Body of pancreas (tissue), 4 donors: Measurements from ENCODE around the gene ANKRD10. TPM values are rescaled to one million over a fixed set of nuclear protein-coding genes. Genes with fewer than 3 reads are reported as not detected.
"Not testable (repeated sequence)": the region's sequence is repeated elsewhere in the genome, so short reads cannot be mapped to it uniquely, and the experiment has no call there.

Source experiments
- ATAC-seq: fragments of 150-250 bp; one replicate; pipeline ENCODE4 v1.9.1; 2016
- DNase-seq, 4 donors: peaks; one replicate each; pipeline ENCODE4 v3.0.0-alpha.2; 2019
- H3K27ac ChIP-seq, 4 donors: fragments of 200-600 bp; sonication (generic); 1 replicate in 3 of 4; 2 replicates in 1 of 4; pipeline versions ENCODE4 v1.5.1 to v1.6.1; 2016 to 2019; ENCODE audit warnings: mild to moderate bottlenecking in 1 of 4, mixed read lengths in 1 of 4, moderate library complexity in 1 of 4
- H3K27me3 ChIP-seq, 2 donors: fragments of 200-600 bp; sonication (generic); one replicate each; pipeline ENCODE4 v1.6.0; 2016; ENCODE audit warnings: mild to moderate bottlenecking in 1 of 2
- H3K36me3 ChIP-seq, 2 donors: fragments of 200-600 bp; sonication (generic); replicated peaks in 1 of 2; 2 replicates each; pipeline ENCODE4 v1.5.1; 2016; ENCODE audit warnings: low read depth in 2 of 2; ENCODE audit not compliant: insufficient read depth in 1 of 2
- H3K4me1 ChIP-seq: fragments of 200-600 bp; sonication (generic); one replicate; pipeline ENCODE4 v1.6.0; 2016
- H3K4me3 ChIP-seq, 2 donors: fragments of 200-600 bp; sonication (generic); 1 replicate in 1 of 2; 2 replicates in 1 of 2; pipeline ENCODE4 v1.5.1; 2016 to 2019
- H3K9me3 ChIP-seq, 3 donors: fragments of 200-600 bp; sonication (generic); 1 replicate in 2 of 3; 2 replicates in 1 of 3; pipeline ENCODE4 v1.5.1; 2016
- CTCF ChIP-seq, 7 experiments: fragments of 450-650 bp in 4 of 7; fragments of 200-600 bp in 3 of 7; sonication (generic) in 3 of 7; IDR thresholded peaks; one replicate each; pipeline ENCODE4 v1.5.1; 2016 to 2019; ENCODE audit warnings: antibody characterized with exemption in 7 of 7
- POLR2A ChIP-seq, 3 donors: fragments of 450-650 bp; IDR thresholded peaks; one replicate each; pipeline ENCODE4 v1.6.1; 2016; ENCODE audit warnings: antibody characterized with exemption in 3 of 3, mild to moderate bottlenecking in 2 of 3
- WGBS, 2 donors: methylation state at CpG; one replicate each; pipeline ENCODE4 v1.1.5; 2017; 5-methylcytosine and 5-hydroxymethylcytosine counted together
- intact Hi-C: fragments of 100-400 bp; cut with DNase I; formaldehyde crosslinking; loops from one replicate; pipeline ENCODE4 v1.15.1; 2023
- total RNA-seq, 2 donors: library from RNA; depleted of rRNA; stranded (reverse); fragments of >200 nt; gene quantifications; one replicate each; pipeline ENCODE4 v1.1.0, GENCODE V29; 2016

Gene ANKRD10
- total RNA-seq, 2 donors from 2014 or later = 117 to 124 TPM

DNA sequence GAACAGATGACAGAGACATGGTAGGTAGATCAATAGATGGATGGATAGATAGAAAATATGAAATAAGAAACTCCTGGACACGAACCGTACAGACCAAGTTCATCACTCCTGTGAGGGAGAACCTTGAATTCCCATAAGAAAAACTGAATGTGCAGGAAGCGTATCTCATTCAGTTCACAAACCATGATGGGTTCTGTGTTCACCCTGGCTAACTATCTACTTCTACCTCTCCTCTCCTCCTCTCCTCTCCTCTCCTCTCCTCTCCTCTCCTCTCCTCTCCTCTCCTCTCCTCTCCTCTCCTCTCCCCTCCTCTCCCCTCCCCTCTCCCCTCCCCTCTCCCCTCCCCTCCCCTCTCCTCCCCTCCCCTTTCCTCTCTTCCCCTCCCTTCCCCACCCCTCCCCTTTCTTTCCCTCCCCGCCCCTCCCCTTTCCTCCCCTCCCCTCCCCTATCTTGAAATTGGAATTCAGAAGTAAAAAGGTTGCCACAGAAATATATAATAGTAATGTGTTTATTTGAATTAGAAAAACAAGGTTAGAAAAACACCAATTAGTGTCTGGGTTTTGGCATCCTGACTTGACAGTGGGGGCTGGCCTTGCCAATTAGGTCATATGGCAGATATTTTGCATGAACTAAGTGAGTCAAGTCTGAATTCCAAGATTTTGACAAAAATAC lies 75.9 kb downstream of the ANKRD10 start:
- 87 to 89% methylated on average over 3 to 4 of the region's 4 CpGs for WGBS, 2 donors
- no peak for DNase-seq
- TF ChIP-seq POLR2A (IDR thresholded peaks at IDR 0.05) = no peak
- TF ChIP-seq CTCF (IDR thresholded peaks at IDR 0.05) = no peak
- intact Hi-C loops = no loop called here
- Histone ChIP-seq H3K4me1 (no peaks in the 10 kb centered on the region), H3K27ac (no peak overlapping the region), H3K9me3 (no peaks in the 10 kb centered on the region), H3K27me3 (no peaks in the 10 kb centered on the region), H3K36me3 (no peaks in the 10 kb centered on the region), H3K4me3 (no peak overlapping the region)
- ATAC-seq = no peak

GRCh38 chr13:110838116-110838515 lies 76.8 kb downstream of the ANKRD10 start:
- no peaks in the 10 kb centered on the region for H3K27me3 ChIP-seq
- H3K4me1 ChIP-seq = no peaks in the 10 kb centered on the region
- no peak for ATAC-seq
- no peak for TF ChIP-seq CTCF (IDR thresholded peaks at IDR 0.05)
- TF ChIP-seq POLR2A (IDR thresholded peaks at IDR 0.05) = no peak
- no peaks in the 10 kb centered on the region for H3K9me3 ChIP-seq
- no peak overlapping the region for H3K4me3 ChIP-seq
- no peaks in the 10 kb centered on the region for H3K36me3 ChIP-seq
- 67 to 71% methylated on average over 8 of the region's 8 CpGs for WGBS, 2 donors
- intact Hi-C loops = no loop called here
- H3K27ac ChIP-seq = no peak overlapping the region
- DNase-seq = no peak

GRCh38 chr13:110837397-110838061 lies 77.3 kb downstream of the ANKRD10 start:
- H3K36me3 ChIP-seq, H3K9me3 ChIP-seq, intact Hi-C loops, H3K27me3 ChIP-seq, ATAC-seq, H3K27ac ChIP-seq, H3K4me1 ChIP-seq, DNase-seq, H3K4me3 ChIP-seq: not testable (repeated sequence)
- WGBS, 2 donors = 73 to 80% methylated on average over 5 of the region's 5 CpGs

DNA sequence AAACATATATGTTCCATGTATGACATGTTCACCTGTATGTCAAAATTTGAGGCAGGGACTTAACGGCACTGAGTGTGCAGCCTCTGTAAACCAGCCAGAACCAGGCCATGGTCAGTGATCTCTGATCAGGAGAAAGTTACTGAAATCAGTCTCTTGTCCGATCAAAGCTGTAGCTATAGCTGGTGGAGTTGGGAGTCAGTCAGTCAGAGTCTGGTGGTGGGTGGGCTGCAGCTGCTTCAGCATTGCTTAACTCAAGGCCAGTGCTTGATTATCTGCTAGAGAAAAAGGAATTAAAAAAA lies 78.3 kb downstream of the ANKRD10 start:
- ATAC-seq = no peak
- WGBS, 2 donors = 82 to 89% methylated on average over 2 of the region's 2 CpGs
- Histone ChIP-seq H3K4me1 (no peaks in the 10 kb centered on the region), H3K9me3 (no peaks in the 10 kb centered on the region), H3K4me3 (no peak overlapping the region), H3K36me3 (no peaks in the 10 kb centered on the region), H3K27ac (no peak overlapping the region), H3K27me3 (no peaks in the 10 kb centered on the region)
- DNase-seq = no peak
- TF ChIP-seq POLR2A (IDR thresholded peaks at IDR 0.05) (no peak), CTCF (IDR thresholded peaks at IDR 0.05) (no peak)
- intact Hi-C loops = no loop called here

DNA sequence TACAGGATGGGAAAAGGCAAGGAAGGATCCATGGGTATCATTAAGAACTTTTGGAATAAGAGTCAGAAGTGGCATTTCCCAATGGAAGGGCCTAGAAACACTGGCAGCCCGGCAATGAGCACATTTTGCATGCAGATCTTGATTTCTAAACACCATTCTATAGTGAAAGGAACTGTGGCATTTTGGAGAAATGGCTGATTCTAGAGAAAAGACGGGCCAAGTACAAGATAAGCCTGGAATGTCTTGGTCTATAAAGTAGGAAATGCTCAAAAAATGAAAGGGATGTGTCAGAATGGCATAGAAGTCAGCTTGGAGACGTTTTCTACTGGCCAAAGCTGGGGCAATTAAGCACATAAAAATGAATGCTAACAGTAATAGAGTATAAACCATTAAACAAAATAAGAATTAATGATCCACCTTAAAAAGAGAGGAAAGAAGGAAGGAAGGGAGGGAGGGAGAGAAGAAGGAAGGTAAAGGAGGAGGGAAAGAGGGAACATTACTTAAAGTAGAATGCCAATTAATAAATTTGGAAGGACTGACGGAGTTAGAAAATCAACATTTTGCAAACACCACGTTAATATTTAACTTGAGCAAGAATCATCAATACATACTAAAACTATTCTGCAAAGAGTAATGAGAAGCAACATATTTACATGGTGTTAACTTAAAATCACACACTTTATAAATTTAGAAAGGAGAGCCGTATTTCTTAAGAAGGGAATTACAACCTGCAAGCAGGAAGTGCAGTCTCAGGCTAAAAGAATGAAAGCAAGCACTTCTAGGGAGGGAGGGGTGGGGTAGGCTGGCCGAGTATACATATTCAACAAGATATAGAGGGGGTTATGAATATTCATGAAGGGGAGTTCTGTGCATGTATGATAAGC lies 78.9 kb downstream of the ANKRD10 start:
- Histone ChIP-seq H3K36me3 (no peaks in the 10 kb centered on the region), H3K9me3 (no peaks in the 10 kb centered on the region), H3K27ac (no peak overlapping the region), H3K27me3 (no peaks in the 10 kb centered on the region), H3K4me1 (no peaks in the 10 kb centered on the region), H3K4me3 (no peak overlapping the region)
- no peak for DNase-seq
- 32 to 37% methylated on average over 7 of the region's 7 CpGs for WGBS, 2 donors
- intact Hi-C loops = no loop called here
- TF ChIP-seq CTCF (IDR thresholded peaks at IDR 0.05) = no peak
- TF ChIP-seq POLR2A (IDR thresholded peaks at IDR 0.05) = no peak
- no peak for ATAC-seq
